ENCODE data around the gene DOCK10. TPM values are rescaled to one million over a fixed set of nuclear protein-coding genes. Genes with fewer than 3 reads are reported as not detected.

The DOCK10 gene
- total RNA-seq, 6 experiments from 2014 or later, result 61.1 to 78.8 (median 75.8) TPM

GRCh38 chr2:225036431-225036830 is 5.8 kb downstream of the DOCK10 start:
- H3K36me3 Mint-ChIP-seq (ENCODE audit: low read depth), result peaks cover 68% of the 10 kb centered on the region
- TF ChIP-seq CTCF (IDR thresholded peaks at IDR 0.05), result no peak
- H3K4me1 Mint-ChIP-seq (ENCODE audit: low read depth), result peaks cover 90% of the 10 kb centered on the region
- H3K27me3 Mint-ChIP-seq (ENCODE audit: insufficient read depth), result no peaks in the 10 kb centered on the region; the same call in none of the 2 replicates
- H3K27ac Mint-ChIP-seq, result no peak overlapping the region
- no peak overlapping the region for H3K4me3 Mint-ChIP-seq
- no peaks in the 10 kb centered on the region for H3K9me3 Mint-ChIP-seq
- no peak for DNase-seq

- 0 out of 2 replicates have a peak overlapping the region, but pooled peaks have one; percentile 3 for H3K27ac Mint-ChIP-seq
- H3K4me3 Mint-ChIP-seq, result no peak overlapping the region
- no peaks in the 10 kb centered on the region; the same call in 1 of the 2 replicates for H3K27me3 Mint-ChIP-seq (ENCODE audit: insufficient read depth)
- H3K4me1 Mint-ChIP-seq (ENCODE audit: low read depth), result peaks cover 71% of the 10 kb centered on the region
- DNase-seq, result no peak
- H3K9me3 Mint-ChIP-seq, result no peaks in the 10 kb centered on the region
- peaks cover 58% of the 10 kb centered on the region for H3K36me3 Mint-ChIP-seq (ENCODE audit: low read depth)
- no peak for TF ChIP-seq CTCF (IDR thresholded peaks at IDR 0.05)
These were observed 8.6 kb downstream of the DOCK10 start for GRCh38 chr2:225033440-225034318.

- no peak for TF ChIP-seq CTCF (IDR thresholded peaks at IDR 0.05)
- Mint-ChIP-seq H3K27ac (no peak overlapping the region), H3K9me3 (no peaks in the 10 kb centered on the region), H3K4me3 (no peak overlapping the region), H3K36me3 (ENCODE audit: low read depth) (peaks cover 66% of the 10 kb centered on the region), H3K4me1 (ENCODE audit: low read depth) (peaks cover 67% of the 10 kb centered on the region), H3K27me3 (ENCODE audit: insufficient read depth) (peaks cover 4% of the 10 kb centered on the region; the same call in 1 of the 2 replicates)
- no peak for DNase-seq
These were observed 10.0 kb downstream of the DOCK10 start for GRCh38 chr2:225032246-225032645.

GRCh38 chr2:225031599-225031998 is 10.7 kb downstream of the DOCK10 start:
- Mint-ChIP-seq H3K27ac (no peak overlapping the region), H3K9me3 (no peaks in the 10 kb centered on the region), H3K27me3 (ENCODE audit: insufficient read depth) (peaks cover 4% of the 10 kb centered on the region; the same call in 1 of the 2 replicates), H3K4me3 (no peak overlapping the region), H3K4me1 (ENCODE audit: low read depth) (peaks cover 67% of the 10 kb centered on the region), H3K36me3 (ENCODE audit: low read depth) (peaks cover 66% of the 10 kb centered on the region)
- TF ChIP-seq CTCF (IDR thresholded peaks at IDR 0.05), result no peak
- no peak for DNase-seq

- Mint-ChIP-seq H3K27ac (0 out of 2 replicates have a peak overlapping the region, but pooled peaks have one; percentile 18), H3K4me1 (ENCODE audit: low read depth) (peaks cover 67% of the 10 kb centered on the region), H3K4me3 (no peak overlapping the region), H3K27me3 (ENCODE audit: insufficient read depth) (peaks cover 4% of the 10 kb centered on the region; the same call in 1 of the 2 replicates), H3K36me3 (ENCODE audit: low read depth) (peaks cover 61% of the 10 kb centered on the region), H3K9me3 (no peaks in the 10 kb centered on the region)
- no peak for TF ChIP-seq CTCF (IDR thresholded peaks at IDR 0.05)
- DNase-seq, result no peak
These were observed 11.4 kb downstream of the DOCK10 start for GRCh38 chr2:225030893-225031292.
